ENCODE data around the gene IVD. TPM values are rescaled to one million over a fixed set of nuclear protein-coding genes. Genes with fewer than 3 reads are reported as not detected.
"Not testable (repeated sequence)": the region's sequence is repeated elsewhere in the genome, so short reads cannot be mapped to it uniquely, and the experiment has no call there.

The IVD gene
- total RNA-seq, 1 experiment from 2014 or later, result 74.5 TPM

- no peak overlapping the region for H3K4me3 Mint-ChIP-seq (ENCODE audit: unreplicated experiment)
- BruUV-seq (replicated peaks), result no TSS peak
- POLR2A ChIA-PET, result interaction anchor here (0.9 kb wide), 1 partner anchor 11 kb away, joined by 4 read pairs; the partner anchor contains the start of gene BAHD1
- Histone ChIP-seq H3K27me3 (replicated peaks; ENCODE audit: control insufficient read depth, insufficient read depth, low read length) (no peaks in the 10 kb centered on the region), H3K4me1 (peaks cover 43% of the 10 kb centered on the region), H3K4me3 (ENCODE audit: low read depth, low read length) (no peak overlapping the region), H3K9me3 (no peaks in the 10 kb centered on the region), H3K36me3 (ENCODE audit: control insufficient read depth, insufficient read depth, low read length) (no peaks in the 10 kb centered on the region)
- intact Hi-C loops (cut with micrococcal nuclease; ENCODE audit: unreplicated experiment), result no loop called here
- CTCF ChIA-PET, result no interaction called here
- no peaks in the 10 kb centered on the region for H3K36me3 Mint-ChIP-seq (ENCODE audit: insufficient read depth, unreplicated experiment)
- peak overlapping the region; percentile 9 for H3K27ac Mint-ChIP-seq (ENCODE audit: unreplicated experiment)
- H3K4me1 Mint-ChIP-seq (ENCODE audit: low read depth, unreplicated experiment), result peaks cover 30% of the 10 kb centered on the region
- DNase-seq, result no peak
- H3K27me3 Mint-ChIP-seq (ENCODE audit: insufficient read depth, unreplicated experiment), result no peaks in the 10 kb centered on the region
- TF ChIP-seq CTCF (IDR thresholded peaks at IDR 0.05; ENCODE audit: insufficient read depth in 1 of 2, low read depth in 1 of 2, low read length in 1 of 2, severe bottlenecking in 1 of 2, unreplicated experiment in 1 of 2), result no peak
- no peaks in the 10 kb centered on the region for H3K9me3 Mint-ChIP-seq (ENCODE audit: unreplicated experiment)
These were observed 46.0 kb downstream of the IVD start for GRCh38 chr15:40451527-40452158.

- H3K4me3 Mint-ChIP-seq (ENCODE audit: unreplicated experiment), result no peak overlapping the region
- ChIA-PET CTCF (interaction anchor here (0.6 kb wide), 1 partner anchor 137 kb away, joined by 4 read pairs; no protein-coding TSS in a partner anchor), POLR2A (interaction anchor here (0.6 kb wide), 1 partner anchor 137 kb away, joined by 3 read pairs; no protein-coding TSS in a partner anchor)
- TF ChIP-seq CTCF (IDR thresholded peaks at IDR 0.05; ENCODE audit: insufficient read depth in 1 of 2, low read depth in 1 of 2, low read length in 1 of 2, severe bottlenecking in 1 of 2, unreplicated experiment in 1 of 2), result no peak
- H3K4me1 ChIP-seq, result peaks cover 47% of the 10 kb centered on the region
- H3K4me3 ChIP-seq (ENCODE audit: low read depth, low read length), result no peak overlapping the region
- H3K27ac Mint-ChIP-seq (ENCODE audit: unreplicated experiment), result peak overlapping the region; percentile 94
- peaks cover 30% of the 10 kb centered on the region for H3K4me1 Mint-ChIP-seq (ENCODE audit: low read depth, unreplicated experiment)
- intact Hi-C loops (cut with micrococcal nuclease; ENCODE audit: unreplicated experiment), result no loop called here
- H3K9me3 Mint-ChIP-seq (ENCODE audit: unreplicated experiment), result no peaks in the 10 kb centered on the region
- no peaks in the 10 kb centered on the region for H3K27me3 Mint-ChIP-seq (ENCODE audit: insufficient read depth, unreplicated experiment)
- no peak for DNase-seq
- no TSS peak for BruUV-seq (replicated peaks)
- no peaks in the 10 kb centered on the region for H3K27me3 ChIP-seq (replicated peaks; ENCODE audit: control insufficient read depth, insufficient read depth, low read length)
- H3K9me3 ChIP-seq, result no peaks in the 10 kb centered on the region
- H3K36me3 Mint-ChIP-seq (ENCODE audit: insufficient read depth, unreplicated experiment), result no peaks in the 10 kb centered on the region
- no peaks in the 10 kb centered on the region for H3K36me3 ChIP-seq (ENCODE audit: control insufficient read depth, insufficient read depth, low read length)
These were observed 46.9 kb downstream of the IVD start for GRCh38 chr15:40452296-40453090.

GRCh38 chr15:40453941-40454340 lies 48.3 kb downstream of the IVD start:
- H3K4me3 ChIP-seq (ENCODE audit: low read depth, low read length); BruUV-seq (replicated peaks); H3K36me3 ChIP-seq (ENCODE audit: control insufficient read depth, insufficient read depth, low read length); H3K4me3 Mint-ChIP-seq (ENCODE audit: unreplicated experiment); H3K36me3 Mint-ChIP-seq (ENCODE audit: insufficient read depth, unreplicated experiment); CTCF ChIA-PET; H3K9me3 ChIP-seq; H3K9me3 Mint-ChIP-seq (ENCODE audit: unreplicated experiment); H3K27me3 Mint-ChIP-seq (ENCODE audit: insufficient read depth, unreplicated experiment); intact Hi-C loops (cut with micrococcal nuclease; ENCODE audit: unreplicated experiment); DNase-seq; H3K27me3 ChIP-seq (replicated peaks; ENCODE audit: control insufficient read depth, insufficient read depth, low read length): not testable (repeated sequence)
- Mint-ChIP-seq H3K4me1 (ENCODE audit: low read depth, unreplicated experiment) (peaks cover 30% of the 10 kb centered on the region), H3K27ac (ENCODE audit: unreplicated experiment) (peak overlapping the region; percentile 94)
- peaks cover 47% of the 10 kb centered on the region for H3K4me1 ChIP-seq
- POLR2A ChIA-PET, result interaction anchor here (0.6 kb wide), 2 partner anchors 9 to 390 kb away, joined by 7 to 9 read pairs; partner anchors contain the start of gene SPINT1
